Subcutaneous abdominal adipose tissue (tissue), 5 donors: ENCODE measurements around the gene BCR.

ENCODE experiments used
- H3K27ac ChIP-seq: one replicate; pipeline ENCODE4 v1.7.0; 2013; ENCODE audit warnings: low read depth, mild to moderate bottlenecking, inconsistent platforms, low read length, moderate library complexity
- H3K27me3 ChIP-seq, 5 donors: one replicate each; pipeline ENCODE4 v1.7.0; 2013; ENCODE audit warnings: low read length in 5 of 5, inconsistent platforms in 1 of 5; ENCODE audit not compliant: control insufficient read depth in 5 of 5, insufficient read depth in 4 of 5
- H3K36me3 ChIP-seq, 5 donors: one replicate each; pipeline ENCODE4 v1.7.0; 2013; ENCODE audit warnings: low read length in 5 of 5; ENCODE audit not compliant: control insufficient read depth in 5 of 5, insufficient read depth in 5 of 5
- H3K4me1 ChIP-seq, 5 donors: one replicate each; pipeline ENCODE4 v1.7.0; 2013; ENCODE audit warnings: low read length in 5 of 5, mild to moderate bottlenecking in 3 of 5, moderate library complexity in 1 of 5; ENCODE audit not compliant: control insufficient read depth in 5 of 5, insufficient read depth in 5 of 5
- H3K4me3 ChIP-seq, 5 donors: one replicate each; pipeline ENCODE4 v1.7.0; 2013; ENCODE audit warnings: low read length in 5 of 5, low read depth in 1 of 5
- H3K9ac ChIP-seq, 5 donors: one replicate each; pipeline ENCODE4 v1.7.0; 2013; ENCODE audit warnings: low read length in 5 of 5, mild to moderate bottlenecking in 4 of 5, moderate library complexity in 3 of 5
- H3K9me3 ChIP-seq, 5 donors: one replicate each; pipeline ENCODE4 v1.7.0; 2013; ENCODE audit warnings: low read length in 5 of 5; ENCODE audit not compliant: control insufficient read depth in 5 of 5
- donor health status: healthy.
- donor health status: healthy.
- donor health status: healthy.
- donor health status: healthy.
- donor health status: healthy.

BCR gene

GRCh38 chr22:23270212-23270733 is 90.0 kb downstream of the BCR start:
- H3K36me3 ChIP-seq = peaks cover 0 to 82% (median 65%) of the 10 kb centered on the region in 5 donors
- H3K4me1 ChIP-seq = peaks cover 0 to 29% (median 4%) of the 10 kb centered on the region in 5 donors
- H3K9ac ChIP-seq = no peak overlapping the region
- H3K4me3 ChIP-seq = no peak overlapping the region
- no peak overlapping the region for H3K27ac ChIP-seq
- H3K27me3 ChIP-seq = no peaks in the 10 kb centered on the region
- H3K9me3 ChIP-seq = no peaks in the 10 kb centered on the region

- H3K27ac ChIP-seq = no peak overlapping the region
Measured at GRCh38 chr22:23270798-23271596, 90.7 kb downstream of the BCR start.

GRCh38 chr22:23271597-23271908 is 91.2 kb downstream of the BCR start:
- Histone ChIP-seq H3K36me3 (peaks cover 0 to 91% (median 71%) of the 10 kb centered on the region in 5 donors), H3K9me3 (no peaks in the 10 kb centered on the region), H3K27ac (no peak overlapping the region), H3K9ac (no peak overlapping the region), H3K4me3 (no peak overlapping the region), H3K27me3 (no peaks in the 10 kb centered on the region), H3K4me1 (peaks cover 0 to 24% (median 2%) of the 10 kb centered on the region in 5 donors)

More at GRCh38 chr22:23270798-23271596, 90.7 kb downstream of the BCR start:
- peaks cover 0 to 89% (median 68%) of the 10 kb centered on the region in 5 donors for H3K36me3 ChIP-seq
- peaks cover 0 to 22% (median 0%) of the 10 kb centered on the region in 5 donors for H3K4me1 ChIP-seq
- no peaks in the 10 kb centered on the region for H3K9me3 ChIP-seq
- H3K9ac ChIP-seq = no peak overlapping the region
- H3K27me3 ChIP-seq = no peaks in the 10 kb centered on the region
- no peak overlapping the region for H3K4me3 ChIP-seq

- H3K4me1 ChIP-seq = peaks cover 0 to 32% (median 6%) of the 10 kb centered on the region in 5 donors
- no peaks in the 10 kb centered on the region for H3K27me3 ChIP-seq
- no peak overlapping the region for H3K4me3 ChIP-seq
- H3K27ac ChIP-seq = no peak overlapping the region
- no peaks in the 10 kb centered on the region for H3K9me3 ChIP-seq
- H3K9ac ChIP-seq = no peak overlapping the region
- H3K36me3 ChIP-seq = peaks cover 0 to 92% (median 67%) of the 10 kb centered on the region in 5 donors
Measured at GRCh38 chr22:23272371-23272770, 92.1 kb downstream of the BCR start.

GRCh38 chr22:23272834-23273233 is 92.5 kb downstream of the BCR start:
- H3K4me3 ChIP-seq = no peak overlapping the region
- H3K9ac ChIP-seq = no peak overlapping the region
- no peak overlapping the region for H3K27ac ChIP-seq
- peaks cover 0 to 93% (median 67%) of the 10 kb centered on the region in 5 donors for H3K36me3 ChIP-seq
- peaks cover 0 to 37% (median 6%) of the 10 kb centered on the region in 5 donors for H3K4me1 ChIP-seq
- no peaks in the 10 kb centered on the region for H3K9me3 ChIP-seq
- no peaks in the 10 kb centered on the region for H3K27me3 ChIP-seq

- no peak overlapping the region for H3K4me3 ChIP-seq
- no peak overlapping the region for H3K27ac ChIP-seq
- no peak overlapping the region for H3K9ac ChIP-seq
- peaks cover 0 to 44% (median 7%) of the 10 kb centered on the region in 5 donors for H3K4me1 ChIP-seq
- peaks cover 0 to 86% (median 62%) of the 10 kb centered on the region in 5 donors for H3K36me3 ChIP-seq
- H3K27me3 ChIP-seq = no peaks in the 10 kb centered on the region
- no peaks in the 10 kb centered on the region for H3K9me3 ChIP-seq
Measured at GRCh38 chr22:23273445-23274145, 93.3 kb downstream of the BCR start.

GRCh38 chr22:23274146-23274526 is 93.8 kb downstream of the BCR start:
- Histone ChIP-seq H3K27me3 (no peaks in the 10 kb centered on the region), H3K9ac (no peak overlapping the region), H3K4me3 (no peak overlapping the region), H3K36me3 (peaks cover 0 to 81% (median 61%) of the 10 kb centered on the region in 5 donors), H3K4me1 (peaks cover 0 to 50% (median 12%) of the 10 kb centered on the region in 5 donors), H3K27ac (no peak overlapping the region), H3K9me3 (no peaks in the 10 kb centered on the region)

GRCh38 chr22:23274891-23275694 is 94.8 kb downstream of the BCR start:
- no peaks in the 10 kb centered on the region for H3K27me3 ChIP-seq
- peaks cover 0 to 52% (median 17%) of the 10 kb centered on the region in 5 donors for H3K4me1 ChIP-seq
- H3K4me3 ChIP-seq = no peak overlapping the region
- peaks cover 0 to 77% (median 53%) of the 10 kb centered on the region in 5 donors for H3K36me3 ChIP-seq
- H3K9me3 ChIP-seq = no peaks in the 10 kb centered on the region
- H3K9ac ChIP-seq = no peak overlapping the region
- no peak overlapping the region for H3K27ac ChIP-seq

- Histone ChIP-seq H3K9ac (no peak overlapping the region), H3K4me1 (peaks cover 0 to 47% (median 17%) of the 10 kb centered on the region in 5 donors), H3K9me3 (no peaks in the 10 kb centered on the region), H3K4me3 (no peak overlapping the region), H3K27me3 (no peaks in the 10 kb centered on the region), H3K36me3 (peaks cover 0 to 80% (median 60%) of the 10 kb centered on the region in 5 donors), H3K27ac (no peak overlapping the region)
Measured at GRCh38 chr22:23275751-23276150, 95.4 kb downstream of the BCR start.
